Measurements from ENCODE around the gene KRTAP10-5.
"Not testable (repeated sequence)": the region's sequence is repeated elsewhere in the genome, so short reads cannot be mapped to it uniquely, and the experiment has no call there.

The KRTAP10-5 gene

DNA sequence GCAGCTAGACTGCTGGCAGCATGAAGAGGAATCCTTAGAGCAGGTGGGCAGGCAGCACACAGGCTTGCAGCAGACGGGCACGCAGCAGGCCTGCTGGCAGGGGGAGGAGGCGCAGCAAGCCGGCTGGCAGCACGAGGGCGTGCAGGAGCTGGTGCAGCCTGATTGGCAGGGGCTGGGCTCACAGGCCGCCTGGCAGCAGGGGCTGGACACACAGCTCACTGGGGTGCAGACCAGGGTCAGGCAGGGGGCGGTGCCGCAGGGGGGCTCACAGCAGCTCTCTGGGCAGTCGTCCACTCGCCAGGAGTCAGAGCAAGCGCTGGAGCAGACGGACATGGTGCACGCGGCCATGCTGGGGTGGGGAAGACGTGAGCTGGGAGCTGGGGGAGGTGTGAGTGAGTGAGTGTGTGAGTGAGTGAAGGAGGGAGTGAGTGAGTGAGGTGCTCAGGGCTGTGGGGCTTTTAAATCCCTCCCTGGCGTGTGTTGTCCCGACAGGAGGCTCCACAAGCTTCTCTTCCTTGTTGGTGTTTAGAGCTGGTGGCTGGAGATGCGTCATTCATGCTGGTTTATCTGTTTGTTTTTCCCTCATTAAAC, at the start of gene KRTAP10-5:
TSS of gene KRTAP10-5 (minus strand) at position 374 of the 591 bp plus-strand sequence. CDS start at position 348, 26 bp downstream.
- DNase-seq (ENCODE audit: extremely low read depth, low read depth); H3K4me3 ChIP-seq (replicated peaks; ENCODE audit: low read depth, low read length): not testable (repeated sequence)

DNA sequence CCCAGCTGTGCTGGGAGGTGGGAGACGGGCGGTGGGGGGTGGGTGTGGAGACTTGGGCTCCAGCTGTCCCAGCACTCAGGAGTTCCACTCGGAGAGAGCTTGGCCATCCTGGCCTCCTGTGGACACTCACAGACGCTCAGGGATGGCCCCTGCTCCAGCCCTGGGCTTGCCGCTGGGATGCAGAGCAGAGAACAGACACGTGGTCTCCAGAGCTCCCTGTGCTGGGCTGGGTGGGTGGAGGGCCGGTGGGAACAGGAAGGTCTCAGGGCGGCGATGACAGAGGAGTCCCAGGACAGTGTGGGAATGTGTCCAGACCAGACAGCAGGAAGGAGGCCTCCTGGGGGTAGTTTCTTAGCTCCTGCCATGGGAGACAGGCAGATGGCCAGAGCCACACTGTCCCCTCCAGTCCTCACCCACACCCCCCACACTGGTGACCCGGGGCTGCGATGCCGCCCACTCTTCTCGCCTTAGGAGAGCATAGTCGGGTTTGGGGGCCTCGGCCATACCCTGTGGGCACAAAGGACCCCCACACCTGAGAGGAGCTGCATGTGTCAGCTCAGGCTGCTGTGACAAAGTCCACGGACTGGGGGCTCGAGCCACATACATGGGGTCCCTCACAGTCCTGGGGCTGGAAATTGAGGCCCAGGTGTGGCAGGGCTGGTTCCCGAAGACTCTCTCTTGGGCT, 48.4 kb upstream of the KRTAP10-5 start:
- no peak overlapping the region for H3K4me3 ChIP-seq (replicated peaks; ENCODE audit: low read depth, low read length)
- no peak for DNase-seq (ENCODE audit: extremely low read depth, low read depth)
- TF ChIP-seq CTCF (IDR thresholded peaks at IDR 0.05; ENCODE audit: low read depth, low read length, missing control alignments), result no peak

- DNase-seq (ENCODE audit: extremely low read depth, low read depth); H3K4me3 ChIP-seq (replicated peaks; ENCODE audit: low read depth, low read length): not testable (repeated sequence)
These were observed 47.4 kb upstream of the KRTAP10-5 start for GRCh38 chr21:44627831-44628233.

DNA sequence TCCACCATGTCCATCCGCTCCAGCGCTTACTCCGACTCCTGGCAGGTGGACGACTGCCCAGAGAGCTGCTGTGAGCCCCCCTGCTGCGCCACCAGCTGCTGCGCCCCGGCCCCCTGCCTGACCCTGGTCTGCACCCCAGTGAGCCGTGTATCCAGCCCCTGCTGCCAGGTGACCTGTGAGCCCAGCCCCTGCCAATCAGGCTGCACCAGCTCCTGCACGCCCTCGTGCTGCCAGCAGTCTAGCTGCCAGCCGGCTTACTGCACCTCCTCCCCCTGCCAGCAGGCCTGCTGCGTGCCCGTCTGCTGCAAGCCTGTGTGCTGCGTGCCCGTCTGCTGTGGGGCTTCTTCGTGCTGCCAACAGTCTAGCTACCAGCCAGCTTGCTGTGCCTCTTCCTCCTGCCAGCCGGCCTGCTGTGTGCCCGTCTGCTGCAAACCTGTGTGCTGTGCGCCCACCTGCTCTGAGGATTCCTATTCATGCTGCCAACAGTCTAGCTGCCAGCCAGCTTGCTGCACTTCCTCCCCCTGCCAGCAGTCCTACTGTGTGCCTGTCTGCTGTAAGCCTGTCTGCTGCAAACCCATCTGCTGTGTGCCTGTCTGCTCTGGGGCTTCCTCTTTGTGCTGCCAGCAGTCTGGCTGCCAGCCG, 46.9 kb upstream of the KRTAP10-5 start:
- not testable (repeated sequence) for DNase-seq (ENCODE audit: extremely low read depth, low read depth); H3K4me3 ChIP-seq (replicated peaks; ENCODE audit: low read depth, low read length)

DNA sequence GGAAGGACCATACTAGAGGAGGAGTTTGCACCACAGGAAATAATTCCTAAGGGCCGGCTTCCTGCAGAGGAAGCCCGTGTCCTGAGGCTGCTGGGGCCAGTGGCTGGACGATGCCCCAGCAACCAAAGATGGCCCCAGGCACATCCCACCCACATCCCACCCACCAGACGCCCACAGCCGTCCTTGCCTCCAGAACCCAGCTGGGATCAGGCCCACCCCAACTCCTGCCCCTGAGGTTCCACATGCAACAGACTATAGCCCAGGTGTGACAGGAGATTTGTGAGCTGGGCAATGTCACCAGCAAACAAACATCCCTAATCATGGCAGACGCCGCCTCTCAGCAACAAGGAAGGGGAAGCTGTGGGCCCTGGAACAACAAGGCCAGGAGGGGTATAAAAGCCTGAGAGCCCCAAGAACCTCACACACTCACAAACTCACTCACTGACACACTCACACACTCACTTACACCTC, 46.3 kb upstream of the KRTAP10-5 start, which contains the start of gene KRTAP10-9:
TSS of gene KRTAP10-9 (plus strand) at position 421 of the 471 bp plus-strand sequence. CDS start 79 bp downstream, outside the sequence.
- no peak for TF ChIP-seq CTCF (IDR thresholded peaks at IDR 0.05; ENCODE audit: low read depth, low read length, missing control alignments)
- no peak for DNase-seq (ENCODE audit: extremely low read depth, low read depth)
- H3K4me3 ChIP-seq (replicated peaks; ENCODE audit: low read depth, low read length), result no peak within 1 kb of the TSS

GRCh38 chr21:44626262-44626661, 45.9 kb upstream of the KRTAP10-5 start:
- no peak for TF ChIP-seq CTCF (IDR thresholded peaks at IDR 0.05; ENCODE audit: low read depth, low read length, missing control alignments)
- H3K4me3 ChIP-seq (replicated peaks; ENCODE audit: low read depth, low read length), result no peak overlapping the region
- DNase-seq (ENCODE audit: extremely low read depth, low read depth), result no peak

- no peak overlapping the region for H3K4me3 ChIP-seq (replicated peaks; ENCODE audit: low read depth, low read length)
- no peak for TF ChIP-seq CTCF (IDR thresholded peaks at IDR 0.05; ENCODE audit: low read depth, low read length, missing control alignments)
- DNase-seq (ENCODE audit: extremely low read depth, low read depth), result no peak
These were observed 45.4 kb upstream of the KRTAP10-5 start for GRCh38 chr21:44625756-44626155.

DNA sequence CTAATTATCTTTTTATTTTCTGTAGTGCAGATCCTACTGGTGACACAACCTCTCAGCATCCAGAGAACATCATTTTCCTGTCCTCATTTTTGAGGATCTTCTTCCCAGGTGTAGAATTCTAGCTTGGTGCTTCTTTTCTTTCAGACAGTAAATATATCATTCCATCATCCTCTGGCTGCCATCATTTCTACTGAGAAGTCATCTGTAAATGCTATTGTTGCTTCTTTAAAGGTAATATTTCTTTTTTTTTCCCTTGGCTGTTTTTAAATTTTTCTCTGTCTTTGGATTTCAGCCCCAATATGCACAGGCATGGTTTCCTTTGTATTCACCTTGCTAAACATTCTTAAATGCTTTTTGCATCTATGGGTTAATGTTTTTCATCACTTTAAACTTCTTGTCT, 43.2 kb upstream of the KRTAP10-5 start:
- DNase-seq (ENCODE audit: extremely low read depth, low read depth), result no peak
- no peak for TF ChIP-seq CTCF (IDR thresholded peaks at IDR 0.05; ENCODE audit: low read depth, low read length, missing control alignments)
- no peak overlapping the region for H3K4me3 ChIP-seq (replicated peaks; ENCODE audit: low read depth, low read length)

Data from HFF-Myc (cell line).